ENCODE measurements around the gene GCC2. TPM values are rescaled to one million over a fixed set of nuclear protein-coding genes. Genes with fewer than 3 reads are reported as not detected.

Gene GCC2
- total RNA-seq, 2 experiments from 2014 or later = 39.0 to 44.1 TPM

DNA sequence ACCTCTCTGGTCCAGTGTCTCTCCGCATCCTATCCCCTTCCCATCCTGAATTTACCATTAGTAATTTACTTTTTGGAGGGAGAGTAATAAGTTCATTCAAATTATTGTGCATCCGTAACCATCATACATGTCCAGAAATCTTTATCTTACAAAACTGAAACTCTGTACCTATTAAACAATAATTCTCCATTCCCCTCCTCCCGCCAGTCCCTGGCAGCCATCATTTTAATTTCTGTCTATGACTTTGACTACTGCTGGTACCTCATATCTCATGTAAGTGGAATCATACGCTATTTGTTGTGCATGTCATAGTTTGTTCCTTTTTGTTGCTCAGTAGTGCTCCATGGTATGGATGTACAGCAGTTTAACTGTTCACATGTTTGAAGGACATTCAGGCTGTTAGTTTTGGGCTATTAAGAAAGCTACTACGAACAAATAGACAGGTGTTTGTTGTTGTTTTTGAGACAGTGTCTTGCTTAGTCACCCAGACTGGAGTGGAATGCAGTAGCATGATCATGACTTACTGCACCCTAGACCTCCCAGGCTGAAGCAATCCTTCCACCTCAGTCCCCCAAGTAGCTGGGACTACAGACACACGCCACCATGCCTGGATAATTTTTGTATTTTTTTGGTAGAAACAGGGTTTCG is 87.3 kb downstream of the GCC2 start:
- Mint-ChIP-seq H3K27ac (no peak overlapping the region), H3K36me3 (ENCODE audit: low read depth) (peaks cover 6% of the 10 kb centered on the region), H3K4me1 (ENCODE audit: low read depth) (peaks cover 34% of the 10 kb centered on the region), H3K4me3 (peak overlapping the region; percentile 20), H3K27me3 (no peaks in the 10 kb centered on the region), H3K9me3 (no peaks in the 10 kb centered on the region)
- DNase-seq (no peak), ATAC-seq (no peak)
- POLR2A ChIA-PET = interaction anchor here (3.1 kb wide), 1 partner anchor 48 kb away, joined by 8 read pairs; no protein-coding TSS in a partner anchor
- CTCF ChIA-PET = interaction anchor here (1.6 to 3.0 kb wide), 2 partner anchors 48 to 101 kb away, joined by 9 to 14 read pairs; no protein-coding TSS in a partner anchor
- intact Hi-C loops (cut with micrococcal nuclease) = loop anchor here (10.0 kb wide), 1 partner anchor 49 kb away; no protein-coding TSS in a partner anchor
- TF ChIP-seq CTCF (IDR thresholded peaks at IDR 0.05) = no peak

- peaks cover 6% of the 10 kb centered on the region for H3K36me3 Mint-ChIP-seq (ENCODE audit: low read depth)
- DNase-seq (no peak), ATAC-seq (no peak)
- intact Hi-C loops (cut with micrococcal nuclease) = loop anchor here (10.0 kb wide), 1 partner anchor 48 kb away; no protein-coding TSS in a partner anchor
- H3K4me1 Mint-ChIP-seq (ENCODE audit: low read depth) = peaks cover 34% of the 10 kb centered on the region
- H3K27me3 Mint-ChIP-seq = no peaks in the 10 kb centered on the region
- no peak overlapping the region for H3K4me3 Mint-ChIP-seq
- H3K27ac Mint-ChIP-seq = no peak overlapping the region
- POLR2A ChIA-PET = no interaction called here
- no peak for TF ChIP-seq CTCF (IDR thresholded peaks at IDR 0.05)
- CTCF ChIA-PET = no interaction called here
- H3K9me3 Mint-ChIP-seq = no peaks in the 10 kb centered on the region
These were observed 87.9 kb downstream of the GCC2 start for GRCh38 chr2:108536911-108537310.

GRCh38 chr2:108538000-108538625 is 89.1 kb downstream of the GCC2 start:
- Mint-ChIP-seq H3K27ac (no peak overlapping the region), H3K27me3 (no peaks in the 10 kb centered on the region), H3K9me3 (no peaks in the 10 kb centered on the region), H3K4me3 (no peak overlapping the region), H3K36me3 (ENCODE audit: low read depth) (peaks cover 6% of the 10 kb centered on the region), H3K4me1 (ENCODE audit: low read depth) (peaks cover 29% of the 10 kb centered on the region)
- POLR2A ChIA-PET = interaction anchor here (1.0 kb wide), 1 partner anchor 90 kb away, joined by 3 read pairs; no protein-coding TSS in a partner anchor
- ATAC-seq (no peak), DNase-seq (no peak)
- intact Hi-C loops (cut with micrococcal nuclease) = loop anchor here (10.0 kb wide), 1 partner anchor 47 kb away; no protein-coding TSS in a partner anchor
- CTCF ChIA-PET = interaction anchor here (0.9 to 1.4 kb wide), 2 partner anchors 12 to 55 kb away, joined by 3 to 5 read pairs; no protein-coding TSS in a partner anchor
- no peak for TF ChIP-seq CTCF (IDR thresholded peaks at IDR 0.05)

- Mint-ChIP-seq H3K27me3 (no peaks in the 10 kb centered on the region), H3K36me3 (ENCODE audit: low read depth) (peaks cover 4% of the 10 kb centered on the region), H3K4me1 (ENCODE audit: low read depth) (peaks cover 15% of the 10 kb centered on the region), H3K4me3 (no peak overlapping the region), H3K27ac (no peak overlapping the region), H3K9me3 (no peaks in the 10 kb centered on the region)
- POLR2A ChIA-PET = interaction anchor here (0.8 kb wide), 1 partner anchor 8 kb away, joined by 3 read pairs; no protein-coding TSS in a partner anchor
- TF ChIP-seq CTCF (IDR thresholded peaks at IDR 0.05) = no peak
- DNase-seq = no peak
- intact Hi-C loops (cut with micrococcal nuclease) = no loop called here
- no peak for ATAC-seq
- CTCF ChIA-PET = interaction anchor here (1.7 to 2.0 kb wide), 2 partner anchors 19 to 43 kb away, joined by 5 to 6 read pairs; no protein-coding TSS in a partner anchor
These were observed 92.4 kb downstream of the GCC2 start for GRCh38 chr2:108541451-108541850.

GRCh38 chr2:108542071-108542470 is 93.1 kb downstream of the GCC2 start:
- Mint-ChIP-seq H3K9me3 (no peaks in the 10 kb centered on the region), H3K27ac (no peak overlapping the region), H3K4me3 (no peak overlapping the region), H3K27me3 (no peaks in the 10 kb centered on the region), H3K36me3 (ENCODE audit: low read depth) (peaks cover 8% of the 10 kb centered on the region), H3K4me1 (ENCODE audit: low read depth) (peaks cover 17% of the 10 kb centered on the region)
- DNase-seq (no peak), ATAC-seq (no peak)
- POLR2A ChIA-PET = no interaction called here
- no peak for TF ChIP-seq CTCF (IDR thresholded peaks at IDR 0.05)
- CTCF ChIA-PET = interaction anchor here (1.2 to 2.0 kb wide), 3 partner anchors 18 to 94 kb away, joined by 4 to 6 read pairs (median 5); no protein-coding TSS in a partner anchor
- intact Hi-C loops (cut with micrococcal nuclease) = no loop called here

Measured in activated CD8-positive, alpha-beta T cell treated with anti-CD3 and anti-CD28 coated beads for 36 hours (primary cell).